ENCODE data around the gene RFX3.
A peak's percentile ranks its signal among the peaks of the same experiment; 100 is the strongest.

Gene RFX3

DNA sequence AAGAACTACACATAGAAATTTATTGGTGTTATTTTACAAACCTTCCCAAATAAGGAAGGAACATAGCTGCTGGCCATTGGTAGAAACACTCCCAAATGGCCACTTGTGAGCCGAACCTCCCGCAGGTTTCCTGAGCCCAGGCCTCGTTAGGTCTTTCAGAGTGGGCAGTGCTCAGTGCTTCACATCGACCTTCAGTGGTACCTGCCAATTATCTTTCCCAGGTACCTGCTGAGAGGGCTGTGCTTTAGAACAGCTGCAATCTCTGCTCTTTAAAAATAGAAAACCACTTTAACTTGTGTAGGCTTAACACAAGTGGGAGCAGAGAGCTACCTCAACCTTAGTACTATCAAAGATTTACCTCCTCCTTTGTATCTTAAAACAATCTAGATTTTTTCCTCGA is 334.1 kb downstream of the RFX3 start:
- TF ChIP-seq, protein P1, sequence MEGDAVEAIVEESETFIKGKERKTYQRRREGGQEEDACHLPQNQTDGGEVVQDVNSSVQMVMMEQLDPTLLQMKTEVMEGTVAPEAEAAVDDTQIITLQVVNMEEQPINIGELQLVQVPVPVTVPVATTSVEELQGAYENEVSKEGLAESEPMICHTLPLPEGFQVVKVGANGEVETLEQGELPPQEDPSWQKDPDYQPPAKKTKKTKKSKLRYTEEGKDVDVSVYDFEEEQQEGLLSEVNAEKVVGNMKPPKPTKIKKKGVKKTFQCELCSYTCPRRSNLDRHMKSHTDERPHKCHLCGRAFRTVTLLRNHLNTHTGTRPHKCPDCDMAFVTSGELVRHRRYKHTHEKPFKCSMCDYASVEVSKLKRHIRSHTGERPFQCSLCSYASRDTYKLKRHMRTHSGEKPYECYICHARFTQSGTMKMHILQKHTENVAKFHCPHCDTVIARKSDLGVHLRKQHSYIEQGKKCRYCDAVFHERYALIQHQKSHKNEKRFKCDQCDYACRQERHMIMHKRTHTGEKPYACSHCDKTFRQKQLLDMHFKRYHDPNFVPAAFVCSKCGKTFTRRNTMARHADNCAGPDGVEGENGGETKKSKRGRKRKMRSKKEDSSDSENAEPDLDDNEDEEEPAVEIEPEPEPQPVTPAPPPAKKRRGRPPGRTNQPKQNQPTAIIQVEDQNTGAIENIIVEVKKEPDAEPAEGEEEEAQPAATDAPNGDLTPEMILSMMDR (IDR thresholded peaks at IDR 0.05) = no peak

- TF ChIP-seq, protein P1 (IDR thresholded peaks at IDR 0.05) = no peak
These were observed 336.5 kb downstream of the RFX3 start for GRCh38 chr9:3189113-3189861.

- TF ChIP-seq, protein P1 (IDR thresholded peaks at IDR 0.05) = no peak
These were observed 339.1 kb downstream of the RFX3 start for GRCh38 chr9:3186751-3187150.

- TF ChIP-seq, protein P1 (IDR thresholded peaks at IDR 0.05) = peak; percentile 66
These were observed 344.5 kb downstream of the RFX3 start for GRCh38 chr9:3181049-3181953.

DNA sequence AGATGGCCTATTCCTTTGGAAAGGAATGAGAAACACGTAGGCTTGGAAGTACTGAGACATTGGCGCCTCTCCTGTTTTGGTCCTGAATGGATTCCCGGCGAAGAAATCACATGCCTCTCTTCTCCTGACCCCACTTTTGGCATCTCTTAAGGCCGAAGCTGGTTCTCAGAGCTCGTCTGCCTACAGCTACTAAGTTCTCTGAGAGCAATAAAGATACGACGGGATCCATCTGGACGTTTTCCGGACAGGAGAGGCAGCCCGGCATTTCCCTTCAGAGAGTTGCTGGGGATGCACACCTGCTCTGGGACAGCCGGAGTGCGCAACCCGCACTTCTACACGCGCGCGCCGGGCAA is 345.1 kb downstream of the RFX3 start:
- TF ChIP-seq, protein P1 (IDR thresholded peaks at IDR 0.05) = no peak

DNA sequence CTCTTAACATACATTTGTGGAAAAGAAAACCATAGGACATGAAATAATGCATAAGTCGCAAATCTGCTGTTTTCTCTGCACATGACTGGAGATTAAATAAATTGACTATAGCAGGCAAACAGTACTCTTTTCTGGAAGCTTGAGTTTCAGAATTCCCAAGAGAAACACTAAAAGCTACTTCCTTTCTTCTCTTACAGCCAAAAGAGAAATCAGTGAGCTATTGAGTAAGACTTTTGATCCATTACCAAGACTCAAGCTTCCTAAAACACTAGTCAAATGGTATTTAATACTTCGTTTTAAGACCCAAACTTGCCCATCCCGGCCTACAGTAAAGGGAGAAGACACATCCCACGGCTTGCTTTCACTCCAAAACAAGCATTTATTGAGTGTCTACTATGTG is 346.1 kb downstream of the RFX3 start:
- TF ChIP-seq, protein P1 (IDR thresholded peaks at IDR 0.05) = no peak

GRCh38 chr9:3177936-3178335 is 347.9 kb downstream of the RFX3 start:
- TF ChIP-seq, protein P1 (IDR thresholded peaks at IDR 0.05) = no peak
